ENCODE data around the gene GIT1. TPM values are rescaled to one million over a fixed set of nuclear protein-coding genes. Genes with fewer than 3 reads are reported as not detected.

Gene GIT1
- total and polyA plus RNA-seq, 9 of the 15 experiments (the other 6 are each of a cell fraction or from before 2014, with no cell fraction given), result 0.35 to 35.3 (median 17.1) TPM

GRCh38 chr17:29572691-29573557 lies 16.5 kb downstream of the GIT1 start (continued):
- TF ChIP-seq, protein P1, sequence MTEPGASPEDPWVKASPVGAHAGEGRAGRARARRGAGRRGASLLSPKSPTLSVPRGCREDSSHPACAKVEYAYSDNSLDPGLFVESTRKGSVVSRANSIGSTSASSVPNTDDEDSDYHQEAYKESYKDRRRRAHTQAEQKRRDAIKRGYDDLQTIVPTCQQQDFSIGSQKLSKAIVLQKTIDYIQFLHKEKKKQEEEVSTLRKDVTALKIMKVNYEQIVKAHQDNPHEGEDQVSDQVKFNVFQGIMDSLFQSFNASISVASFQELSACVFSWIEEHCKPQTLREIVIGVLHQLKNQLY (CRISPR knock-in tag; conservative IDR thresholded peaks at IDR 0.05), result no peak
- TF ChIP-seq ZFP1 (CRISPR knock-in tag; IDR thresholded peaks at IDR 0.05) (no peak), AFF4 (CRISPR knock-in tag; IDR thresholded peaks at IDR 0.05) (no peak), PHB2 (IDR thresholded peaks at IDR 0.05; ENCODE audit: low read depth) (no peak), CBFA2T2 (conservative IDR thresholded peaks at IDR 0.05) (no peak), BACH1 (tag; IDR thresholded peaks at IDR 0.05) (no peak), ARID2 (IDR thresholded peaks at IDR 0.05) (no peak), EGR1 (conservative IDR thresholded peaks at IDR 0.05) (peak; percentile 70), ZBTB7A (IDR thresholded peaks at IDR 0.05; ENCODE audit: borderline replicate concordance, control insufficient read depth, low read depth, low read length) (peak; percentile 69; the same call in 1 of the 2 replicates), BRD4 (IDR thresholded peaks at IDR 0.05) (no peak), HNRNPL (IDR thresholded peaks at IDR 0.05; ENCODE audit: low read depth, low read length) (peak; percentile 12; the same call in 1 of the 2 replicates), NR2C2 (CRISPR knock-in tag; IDR thresholded peaks at IDR 0.05) (no peak), NR2C2 (tag; IDR thresholded peaks at IDR 0.05) (peak; percentile 80), THRAP3 (IDR thresholded peaks at IDR 0.05; ENCODE audit: borderline replicate concordance) (no peak), ATF1 (CRISPR knock-in tag; IDR thresholded peaks at IDR 0.05) (no peak), ATF1 (tag; IDR thresholded peaks at IDR 0.05) (0 out of 2 replicates have a peak, but pooled peaks have one; percentile 17), MYC (IDR thresholded peaks at IDR 0.05; ENCODE audit: low read depth, low read length) (peak; percentile 92), MYC (CRISPR knock-in tag; IDR thresholded peaks at IDR 0.05; ENCODE audit: borderline replicate concordance, low read depth) (no peak), ETV1 (tag; conservative IDR thresholded peaks at IDR 0.05; ENCODE audit: low read depth) (no peak), ZNF589 (CRISPR knock-in tag; IDR thresholded peaks at IDR 0.05; ENCODE audit: low read depth) (no peak), ZNF561 (CRISPR knock-in tag; conservative IDR thresholded peaks at IDR 0.05) (no peak), MEIS2 (IDR thresholded peaks at IDR 0.05; ENCODE audit: partially characterized antibody) (no peak), SAFB (IDR thresholded peaks at IDR 0.05; ENCODE audit: borderline replicate concordance, low read depth, low read length) (peak; percentile 68; the same call in 1 of the 2 replicates)

All from K562 (cell line).